DND-41 (cell line): ENCODE data around the gene DYNC1H1.

Experiments used
- CTCF ChIP-seq: IDR thresholded peaks from 2 replicates; pipeline ENCODE4 v1.5.1; 2012; ENCODE audit warnings: borderline replicate concordance, low read length, moderate library complexity, mild to moderate bottlenecking; ENCODE audit not compliant: poor library complexity, severe bottlenecking; ENCODE audit errors: extremely low read depth
- EZH2 ChIP-seq: IDR thresholded peaks from 3 replicates; pipeline ENCODE4 v1.6.1; 2012; ENCODE audit warnings: borderline replicate concordance, low read depth, mild to moderate bottlenecking, moderate library complexity, low read length, inconsistent platforms; ENCODE audit not compliant: severe bottlenecking

GRCh38 chr14:101945171-101945570, 19.2 kb upstream of the DYNC1H1 start:
- TF ChIP-seq CTCF: no peak
- no peak for TF ChIP-seq EZH2
